Mesodermal cell (in vitro differentiated cells): ENCODE results near the gene IGF1R.

Experiments used
- H3K27ac ChIP-seq: 2 replicates; pipeline ENCODE4 v1.7.0; 2013; ENCODE audit warnings: mild to moderate bottlenecking, low read depth, low read length, moderate library complexity; ENCODE audit not compliant: severe bottlenecking
- H3K36me3 ChIP-seq: 2 replicates; pipeline ENCODE4 v1.7.1; 2013; ENCODE audit warnings: mild to moderate bottlenecking, low read length, moderate library complexity; ENCODE audit not compliant: control insufficient read depth, insufficient read depth
- H3K4me1 ChIP-seq: one replicate; pipeline ENCODE4 v1.7.1; 2013; ENCODE audit warnings: mild to moderate bottlenecking, low read length; ENCODE audit not compliant: insufficient read depth, control insufficient read depth, poor library complexity, severe bottlenecking
- H3K4me3 ChIP-seq: 2 replicates; pipeline ENCODE4 v1.7.0; 2013; ENCODE audit warnings: low read length, control low read depth, mild to moderate bottlenecking; ENCODE audit not compliant: insufficient read depth, poor library complexity, severe bottlenecking; ENCODE audit errors: extremely low read depth
- H3K9me3 ChIP-seq: 2 replicates; pipeline ENCODE4 v1.7.1; 2013; ENCODE audit warnings: mild to moderate bottlenecking, low read length, moderate library complexity; ENCODE audit not compliant: control insufficient read depth
- WGBS, 2 experiments: methylation state at CpG; one replicate each; pipeline ENCODE4 v1.1.5; 2013; ENCODE audit warnings: missing lambda C conversion rate in 2 of 2; ENCODE audit not compliant: insufficient coverage in 2 of 2; 5-methylcytosine and 5-hydroxymethylcytosine counted together

Gene IGF1R

GRCh38 chr15:98834976-98835375, 186.6 kb downstream of the IGF1R start:
- H3K27ac ChIP-seq, result no peak overlapping the region
- no peaks in the 10 kb centered on the region for H3K4me1 ChIP-seq
- peaks cover 69% of the 10 kb centered on the region for H3K36me3 ChIP-seq
- H3K4me3 ChIP-seq, result no peak overlapping the region
- peaks cover 27% of the 10 kb centered on the region for H3K9me3 ChIP-seq
- WGBS, 2 experiments, result no CpG with 5 or more reads among the region's 1 CpG

DNA sequence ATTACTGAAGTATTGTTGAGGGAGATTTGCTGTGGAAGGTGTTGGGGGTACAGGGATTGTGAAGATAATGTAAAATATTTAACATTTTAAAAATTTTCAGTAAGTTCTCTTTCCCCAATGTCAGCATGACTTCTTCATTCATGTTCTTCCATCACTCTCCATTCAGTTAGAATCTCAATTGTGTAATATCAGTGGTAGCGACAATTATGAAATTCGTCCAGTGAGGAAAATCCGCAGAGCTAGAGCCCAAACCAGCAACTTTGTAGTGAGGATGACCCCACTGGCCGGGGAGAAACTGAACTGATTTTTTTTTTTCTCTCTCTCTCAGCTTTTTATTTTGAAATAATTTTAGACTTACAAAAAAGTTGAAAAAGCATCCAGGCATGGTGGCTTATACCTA, 187.5 kb downstream of the IGF1R start:
- H3K27ac ChIP-seq, result no peak overlapping the region
- H3K4me1 ChIP-seq, result peaks cover 2% of the 10 kb centered on the region
- no peak overlapping the region for H3K4me3 ChIP-seq
- 94% methylated on average over 3 of the region's 4 CpGs; no CpG with 5 or more reads in 1 of the 2 experiments for WGBS, 2 experiments
- peaks cover 60% of the 10 kb centered on the region for H3K36me3 ChIP-seq
- H3K9me3 ChIP-seq, result peaks cover 18% of the 10 kb centered on the region

GRCh38 chr15:98838387-98839259, 190.3 kb downstream of the IGF1R start:
- Histone ChIP-seq H3K27ac (no peak overlapping the region), H3K9me3 (no peaks in the 10 kb centered on the region), H3K4me3 (no peak overlapping the region), H3K4me1 (peaks cover 27% of the 10 kb centered on the region), H3K36me3 (peaks cover 39% of the 10 kb centered on the region)
- WGBS, 2 experiments, result 87 to 94% methylated on average over 4 to 5 of the region's 5 CpGs

DNA sequence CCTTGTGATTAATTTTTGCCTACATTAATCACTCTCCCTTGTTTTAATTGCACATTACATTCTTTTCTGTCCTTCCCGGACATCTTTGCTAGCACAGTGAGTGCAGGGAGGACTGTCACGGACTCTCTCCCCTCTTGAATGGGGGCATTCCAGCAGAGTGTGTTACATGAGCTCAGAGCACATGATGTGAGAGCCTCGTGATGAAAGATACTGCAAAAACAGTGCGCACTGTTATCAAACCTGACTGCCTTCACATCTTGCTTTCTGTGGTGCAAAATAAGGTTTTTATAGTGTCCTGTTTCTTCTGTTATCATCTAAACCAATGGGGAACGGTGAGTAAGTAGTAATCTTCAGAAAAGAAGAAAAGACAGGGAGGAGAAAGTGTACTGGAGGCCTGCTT, 191.7 kb downstream of the IGF1R start:
- Histone ChIP-seq H3K9me3 (no peaks in the 10 kb centered on the region), H3K36me3 (peaks cover 33% of the 10 kb centered on the region), H3K4me3 (no peak overlapping the region), H3K4me1 (peaks cover 35% of the 10 kb centered on the region), H3K27ac (no peak overlapping the region)
- 95 to 97% methylated on average over 2 to 3 of the region's 5 CpGs for WGBS, 2 experiments

DNA sequence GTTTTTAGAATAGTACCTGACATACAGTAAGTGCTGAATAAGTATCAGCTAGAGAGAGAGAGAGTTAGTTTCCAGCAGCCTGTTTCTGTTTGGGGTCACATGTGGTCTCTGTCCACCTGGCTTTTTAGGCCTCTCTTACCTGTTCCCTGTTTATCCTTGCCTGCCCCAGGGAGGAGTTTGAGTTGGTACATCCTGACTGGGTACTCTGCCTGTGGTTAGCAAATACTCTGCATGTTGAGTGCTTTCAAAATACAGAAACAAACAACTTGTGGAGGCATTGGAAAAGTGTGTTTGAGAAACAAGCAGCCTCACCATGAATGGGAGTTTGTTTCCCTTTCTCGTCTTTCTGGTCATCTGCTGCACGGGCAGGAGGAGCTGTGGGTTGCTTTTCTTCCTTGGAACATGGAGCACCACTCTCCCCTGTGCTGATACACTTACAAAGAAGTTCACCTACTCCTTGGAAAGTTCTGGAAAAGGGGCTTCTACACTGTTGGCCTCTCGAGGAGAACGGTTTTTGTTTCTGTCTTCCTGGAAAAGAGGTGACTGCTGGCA, 193.2 kb downstream of the IGF1R start:
- Histone ChIP-seq H3K27ac (peak overlapping the region; percentile 48), H3K4me3 (no peak overlapping the region), H3K4me1 (peaks cover 40% of the 10 kb centered on the region), H3K36me3 (peaks cover 23% of the 10 kb centered on the region), H3K9me3 (no peaks in the 10 kb centered on the region)
- 63 to 94% methylated on average over 2 to 4 of the region's 4 CpGs for WGBS, 2 experiments

- Histone ChIP-seq H3K36me3 (peaks cover 20% of the 10 kb centered on the region), H3K27ac (peak overlapping the region; percentile 48), H3K4me3 (no peak overlapping the region), H3K4me1 (peaks cover 40% of the 10 kb centered on the region), H3K9me3 (no peaks in the 10 kb centered on the region)
- 77 to 94% methylated on average over 4 to 5 of the region's 6 CpGs for WGBS, 2 experiments
Measured at GRCh38 chr15:98842192-98842972, 194.0 kb downstream of the IGF1R start.

DNA sequence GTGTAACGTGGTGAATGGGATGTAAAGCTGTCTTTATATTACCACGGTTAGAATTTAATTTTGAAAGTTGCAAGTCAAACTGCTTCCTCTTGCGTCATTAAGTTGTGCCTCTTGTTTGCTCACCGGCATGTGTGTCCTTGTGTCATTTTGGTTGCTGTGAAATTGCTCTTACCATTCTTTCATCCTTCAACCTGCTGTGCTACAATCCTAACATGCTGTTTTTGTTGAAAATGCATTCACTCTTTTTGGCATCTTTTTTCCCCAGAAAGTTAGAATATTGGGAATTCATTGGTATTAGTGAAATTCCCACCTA, 194.6 kb downstream of the IGF1R start:
- H3K36me3 ChIP-seq, result peaks cover 20% of the 10 kb centered on the region
- H3K4me1 ChIP-seq, result peaks cover 40% of the 10 kb centered on the region
- 44 to 83% methylated on average over 1 to 2 of the region's 4 CpGs for WGBS, 2 experiments
- H3K9me3 ChIP-seq, result no peaks in the 10 kb centered on the region
- H3K4me3 ChIP-seq, result no peak overlapping the region
- peak overlapping the region; percentile 48 for H3K27ac ChIP-seq

GRCh38 chr15:98843844-98844243, 195.5 kb downstream of the IGF1R start:
- no peak overlapping the region for H3K27ac ChIP-seq

DNA sequence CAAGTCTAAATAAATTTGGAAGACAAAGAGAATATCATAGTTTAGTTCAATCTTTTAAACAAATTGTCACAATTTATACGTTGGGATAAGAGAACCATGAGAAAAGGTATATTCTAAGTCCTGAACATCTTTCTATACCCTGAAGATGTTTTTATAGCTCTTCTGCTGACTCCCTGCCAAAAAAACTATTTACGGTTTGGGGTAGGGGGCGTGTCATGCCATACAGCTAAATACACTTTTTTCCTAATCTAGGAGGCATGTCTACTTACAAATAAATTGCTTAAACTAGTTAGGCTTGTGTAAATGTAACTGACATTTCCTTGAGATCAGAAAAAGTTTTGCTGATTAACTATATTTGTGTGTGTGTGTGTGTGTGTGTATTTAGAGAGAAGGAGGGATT, 195.9 kb downstream of the IGF1R start:
- peaks cover 40% of the 10 kb centered on the region for H3K4me1 ChIP-seq
- H3K27ac ChIP-seq, result no peak overlapping the region
- no peaks in the 10 kb centered on the region for H3K9me3 ChIP-seq
- peaks cover 10% of the 10 kb centered on the region for H3K36me3 ChIP-seq
- no CpG with 5 or more reads among the region's 3 CpGs for WGBS, 2 experiments
- no peak overlapping the region for H3K4me3 ChIP-seq

More at GRCh38 chr15:98843844-98844243, 195.5 kb downstream of the IGF1R start:
- H3K9me3 ChIP-seq, result no peaks in the 10 kb centered on the region
- WGBS, 2 experiments, result no CpG with 5 or more reads among the region's 4 CpGs
- peaks cover 40% of the 10 kb centered on the region for H3K4me1 ChIP-seq
- H3K36me3 ChIP-seq, result peaks cover 14% of the 10 kb centered on the region
- no peak overlapping the region for H3K4me3 ChIP-seq

DNA sequence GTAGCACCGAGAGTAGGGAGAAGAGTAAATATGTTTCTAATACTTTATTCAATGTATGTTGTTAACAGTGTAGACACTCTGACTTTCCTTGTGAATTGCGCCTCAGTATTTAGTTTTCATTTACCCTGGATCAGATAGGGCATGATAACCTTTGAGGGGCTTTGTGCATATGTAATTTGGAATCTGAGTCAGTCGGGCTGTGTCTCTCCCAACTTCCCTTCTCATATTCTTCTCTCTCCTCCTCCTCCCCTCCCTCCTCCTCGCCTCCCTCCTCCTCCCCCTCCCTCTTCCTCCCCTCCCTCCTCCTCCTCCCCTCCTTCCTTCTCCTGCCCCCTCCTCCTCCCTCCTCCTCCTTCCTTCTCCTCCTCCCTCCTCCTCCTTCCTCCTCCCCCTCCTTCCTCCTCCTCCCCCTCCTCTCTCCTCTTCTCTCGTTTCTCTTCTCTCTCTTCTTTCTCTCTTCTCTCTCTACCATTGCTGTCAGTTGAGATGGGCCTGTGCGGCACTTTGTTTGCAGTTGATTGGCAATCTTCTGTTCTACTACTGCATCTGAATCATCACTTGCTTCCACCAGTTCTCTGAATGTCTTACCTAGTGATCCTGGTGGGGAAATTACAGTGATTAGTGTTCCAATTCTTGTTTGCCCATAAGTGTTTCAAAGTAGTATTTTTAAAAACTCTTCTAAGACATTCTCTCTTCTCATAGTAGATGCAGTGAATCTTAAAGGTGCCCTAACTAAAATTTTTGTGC, 197.0 kb downstream of the IGF1R start:
- WGBS, 2 experiments, result 70% methylated on average over 2 of the region's 6 CpGs; no CpG with 5 or more reads in 1 of the 2 experiments
- Histone ChIP-seq H3K4me1 (peaks cover 45% of the 10 kb centered on the region), H3K27ac (peak overlapping the region; percentile 23), H3K36me3 (peaks cover 3% of the 10 kb centered on the region), H3K4me3 (no peak overlapping the region), H3K9me3 (no peaks in the 10 kb centered on the region)
